GM18867 (cell line): Measurements from ENCODE around the gene DYNC2I2.
A peak's percentile ranks its signal among the peaks of the same experiment; 100 is the strongest.
"Not testable (repeated sequence)": the region's sequence is repeated elsewhere in the genome, so short reads cannot be mapped to it uniquely, and the experiment has no call there.

Source experiments
- ATAC-seq: cut with Tn5 transposase; IDR thresholded peaks from one replicate; pipeline ENCODE4 v1.9.1; 2021; ENCODE audit warnings: mild to moderate bottlenecking, moderate library complexity; ENCODE audit not compliant: unreplicated experiment

Gene DYNC2I2

DNA sequence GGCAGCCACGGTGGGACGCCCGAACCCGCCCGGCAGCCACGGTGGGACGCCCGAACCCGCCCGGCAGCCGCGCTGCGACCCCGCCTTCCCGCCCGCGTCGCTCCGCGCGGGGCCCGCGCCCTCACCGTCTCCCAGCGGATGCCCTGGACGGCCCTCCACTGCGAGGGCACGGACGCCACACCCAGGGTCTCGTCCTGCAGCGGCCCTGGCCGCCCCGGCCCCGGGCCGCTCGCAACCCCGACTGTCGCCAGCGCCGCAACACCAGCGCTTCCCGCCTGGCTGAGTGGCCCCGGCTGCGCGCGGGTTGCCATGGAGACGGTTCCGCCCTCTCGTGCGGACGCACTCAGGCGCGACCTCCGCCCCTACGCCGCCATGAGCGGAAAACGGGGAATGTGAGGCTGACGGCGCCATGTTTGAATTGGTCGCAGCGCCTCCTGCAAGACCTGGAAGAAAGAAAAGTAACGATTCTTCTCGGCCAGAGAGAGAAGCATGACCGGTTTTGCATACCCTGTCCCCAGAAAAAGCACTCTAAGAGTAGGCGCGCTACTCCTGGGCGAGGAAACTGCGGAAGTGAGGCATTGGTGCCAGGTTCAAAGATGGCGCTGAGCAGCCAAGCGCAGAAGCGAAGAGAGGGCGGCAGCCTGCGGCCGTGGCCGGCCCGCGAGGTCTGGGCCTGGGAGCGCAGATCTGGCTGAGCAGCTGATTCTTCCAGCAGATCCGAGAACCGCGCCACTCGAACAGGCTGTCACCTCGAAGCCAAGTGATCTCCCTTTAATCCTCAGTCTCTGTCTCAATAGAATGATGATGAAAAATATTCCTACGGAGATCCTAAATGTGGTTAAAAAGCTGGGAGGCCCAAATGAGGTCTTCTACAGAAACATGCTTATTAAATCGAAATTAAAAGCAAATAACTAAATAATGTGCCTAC lies at the start of gene DYNC2I2:
TSS of gene DYNC2I2 (minus strand) at position 432 of the 928 bp plus-strand sequence. CDS start at position 311, 121 bp downstream.
- ATAC-seq: peak; percentile 72

DNA sequence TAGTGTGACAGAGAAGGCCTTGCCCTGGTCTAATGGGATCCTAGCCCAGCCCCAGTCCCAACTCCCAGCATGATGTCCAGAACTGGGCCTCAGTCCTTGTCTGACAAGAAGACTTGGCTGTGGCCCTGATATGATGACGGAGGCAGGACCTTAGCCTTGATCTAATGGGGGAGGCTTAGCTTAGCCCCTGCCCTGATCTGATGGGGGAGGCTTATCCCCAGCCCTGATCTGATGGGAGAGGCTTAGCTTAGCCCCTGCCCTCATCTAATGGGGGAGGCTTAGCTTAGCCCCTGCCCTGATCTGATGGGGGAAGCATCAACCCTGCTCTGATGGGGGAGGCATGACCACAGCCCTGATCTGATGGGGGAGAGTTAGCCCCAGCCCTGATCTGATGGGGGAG lies 49.4 kb upstream of the DYNC2I2 start:
- no peak for ATAC-seq

DNA sequence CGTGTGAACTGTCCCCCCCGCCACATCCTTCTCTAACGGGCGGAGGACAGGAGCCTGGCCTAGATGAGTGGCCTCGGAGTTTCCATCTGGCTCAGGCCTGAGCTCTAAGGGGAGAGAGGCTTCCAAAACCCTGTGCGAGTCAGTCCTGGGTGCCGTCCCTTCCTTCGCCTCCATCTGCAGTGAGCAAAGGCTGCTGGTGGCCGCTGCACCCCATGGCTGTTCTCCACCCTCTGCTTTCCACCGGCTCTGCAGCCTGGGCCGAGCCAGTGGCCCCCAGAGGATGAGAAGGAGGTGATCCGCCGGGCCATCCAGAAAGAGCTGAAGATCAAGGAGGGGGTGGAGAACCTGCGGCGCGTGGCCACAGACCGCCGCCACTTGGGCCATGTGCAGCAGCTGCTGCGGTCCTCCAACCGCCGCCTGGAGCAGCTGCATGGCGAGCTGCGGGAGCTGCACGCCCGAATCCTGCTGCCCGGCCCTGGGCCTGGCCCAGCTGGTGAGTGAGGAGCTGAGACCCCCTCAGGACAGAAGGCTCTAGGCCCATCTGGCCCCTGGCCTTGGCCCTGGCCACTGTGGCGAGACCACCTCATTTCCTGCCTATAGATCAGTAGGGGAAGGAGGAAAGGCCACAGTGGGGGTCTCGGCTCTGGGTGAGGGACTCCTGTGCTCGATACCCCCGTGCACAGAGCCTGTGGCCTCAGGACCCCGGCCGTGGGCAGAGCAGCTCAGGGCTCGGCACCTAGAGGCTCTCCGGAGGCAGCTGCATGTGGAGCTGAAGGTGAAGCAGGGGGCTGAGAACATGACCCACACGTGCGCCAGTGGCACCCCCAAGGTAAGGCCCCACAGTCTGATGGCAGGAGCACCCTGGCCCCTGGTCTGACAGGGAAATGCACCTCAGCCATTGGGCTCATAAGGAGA lies 48.7 kb upstream of the DYNC2I2 start:
- no peak for ATAC-seq

DNA sequence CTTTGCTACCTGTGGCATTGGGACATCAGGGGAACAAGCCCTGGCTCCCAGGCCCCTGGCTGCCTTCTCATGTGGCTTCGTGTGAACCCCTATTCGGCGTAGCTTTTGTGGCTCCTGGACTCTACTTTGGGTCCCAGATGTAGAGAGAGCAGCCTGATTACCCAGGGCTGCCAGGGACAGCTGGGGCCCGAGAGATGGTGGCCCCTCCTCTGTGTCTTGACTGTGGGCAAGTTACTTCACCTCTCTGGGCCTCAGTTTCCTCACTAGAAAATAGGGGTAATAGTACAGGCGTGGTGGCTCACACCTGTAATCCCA lies 47.7 kb upstream of the DYNC2I2 start:
- ATAC-seq: no peak

DNA sequence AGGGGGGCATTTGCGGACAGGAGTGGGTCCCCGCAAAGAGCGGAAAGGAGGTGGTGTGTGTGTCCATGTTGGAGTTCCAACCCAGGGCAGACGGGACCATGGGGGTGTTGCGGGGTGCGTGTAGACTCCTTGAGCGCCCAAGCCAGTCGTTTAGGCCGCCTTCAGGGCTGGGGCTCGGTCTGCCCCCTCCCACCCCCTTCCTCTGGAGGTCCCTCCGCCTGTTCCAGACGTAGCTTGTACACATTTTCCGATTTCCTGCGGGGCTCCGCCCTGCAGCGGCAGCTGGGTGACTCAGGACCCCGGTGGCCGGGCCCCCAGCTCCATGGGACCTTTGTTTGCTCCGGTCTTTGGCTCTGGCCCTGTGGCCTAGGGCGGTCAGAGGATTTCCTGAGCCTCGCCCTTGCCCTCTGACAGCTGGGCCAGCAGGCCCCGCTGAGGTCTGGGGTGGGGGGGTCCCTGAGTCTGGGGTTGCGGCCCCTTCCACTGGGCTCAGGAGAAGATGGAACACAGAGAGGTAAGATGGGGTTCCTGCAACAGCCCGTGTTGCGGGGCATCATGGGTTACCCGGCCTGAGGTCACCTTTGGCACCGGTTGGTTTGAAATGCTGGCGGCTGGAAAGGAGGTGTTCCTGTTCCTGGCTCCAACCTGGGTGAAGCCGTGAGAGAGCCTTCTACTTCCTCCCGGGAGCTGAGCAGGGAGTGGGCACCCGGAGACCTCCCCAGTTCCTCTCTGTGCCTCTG lies 47.1 kb upstream of the DYNC2I2 start:
- no peak for ATAC-seq

- ATAC-seq: peak; percentile 27
Observed at GRCh38 chr9:128702949-128703615, 46.4 kb upstream of the DYNC2I2 start.

- peak; percentile 73 for ATAC-seq
Observed at GRCh38 chr9:128702445-128702948, 45.9 kb upstream of the DYNC2I2 start, which contains the start of gene PKN3. TSS of gene PKN3 (plus strand) at chr9:128702503. CDS start at chr9:128702916, 413 bp downstream.

GRCh38 chr9:128701227-128701854 lies 44.7 kb upstream of the DYNC2I2 start:
- no peak for ATAC-seq

DNA sequence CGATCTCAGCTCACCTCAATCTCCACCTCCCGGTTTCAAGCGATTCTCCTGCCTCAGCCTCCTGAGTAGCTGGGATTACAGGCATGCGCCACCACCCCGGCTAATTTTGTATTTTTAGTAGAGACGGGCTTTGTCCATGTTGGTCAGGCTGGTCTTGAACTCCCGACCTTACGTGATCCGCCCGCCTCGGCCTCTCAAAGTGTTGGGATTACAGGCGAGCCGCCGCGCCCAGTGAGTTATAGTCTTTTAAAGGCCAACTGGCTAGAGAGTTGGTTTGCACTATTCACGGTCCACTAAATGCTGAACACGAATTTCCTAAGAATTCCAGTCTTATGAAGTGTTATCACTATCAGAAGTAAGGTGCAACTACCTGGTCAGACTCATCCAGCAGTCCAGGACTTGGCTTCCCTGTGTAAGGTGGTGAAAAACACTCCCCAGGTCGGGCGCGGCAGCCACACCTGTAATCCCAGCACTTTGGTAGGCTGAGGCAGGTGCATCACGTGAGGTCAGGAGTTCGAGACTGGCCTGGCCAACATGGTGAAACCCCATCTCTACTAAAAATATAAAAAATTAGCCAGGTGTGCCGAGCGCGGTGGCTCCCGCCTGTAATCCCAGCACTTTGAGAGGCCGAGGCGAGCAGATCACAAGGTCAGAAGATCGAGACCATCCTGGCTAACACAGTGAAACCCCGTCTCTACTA lies 42.6 kb upstream of the DYNC2I2 start:
- ATAC-seq: not testable (repeated sequence)

GRCh38 chr9:128696923-128697707 lies 40.5 kb upstream of the DYNC2I2 start:
- ATAC-seq: no peak

DNA sequence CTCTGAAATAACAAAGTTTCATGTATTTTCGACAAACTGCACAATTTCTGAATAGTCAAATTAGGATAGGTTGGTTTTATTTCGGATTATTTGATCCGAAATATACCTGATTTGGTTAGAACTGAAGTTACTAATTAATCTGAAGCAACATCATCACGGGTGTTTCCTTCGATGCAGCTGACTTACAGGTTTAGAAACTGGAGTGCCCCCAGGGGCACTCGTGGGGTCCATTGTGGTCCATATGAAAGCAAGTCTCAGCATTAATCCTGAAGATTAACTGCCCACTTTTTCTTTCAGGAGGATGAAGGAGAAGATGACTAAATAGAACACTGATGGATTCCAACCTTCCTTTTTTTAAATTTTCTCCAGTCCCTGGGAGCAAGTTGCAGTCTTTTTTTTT lies 37.7 kb upstream of the DYNC2I2 start:
- no peak for ATAC-seq

DNA sequence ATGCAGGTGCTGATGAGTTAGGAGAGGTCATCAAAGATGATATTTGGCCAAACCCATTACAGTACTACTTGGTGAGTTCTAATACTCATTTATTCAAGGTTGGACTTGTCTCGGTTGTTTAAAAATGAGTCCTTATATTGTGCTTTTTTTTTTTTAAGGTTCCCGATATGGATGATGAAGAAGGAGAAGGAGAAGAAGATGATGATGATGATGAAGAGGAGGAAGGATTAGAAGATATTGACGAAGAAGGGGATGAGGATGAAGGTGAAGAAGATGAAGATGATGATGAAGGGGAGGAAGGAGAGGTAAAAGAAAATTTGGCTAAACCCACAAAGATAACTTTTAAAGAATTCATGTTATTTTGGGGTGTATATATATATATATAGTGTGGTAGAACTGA lies 37.1 kb upstream of the DYNC2I2 start:
- ATAC-seq: not testable (repeated sequence)

DNA sequence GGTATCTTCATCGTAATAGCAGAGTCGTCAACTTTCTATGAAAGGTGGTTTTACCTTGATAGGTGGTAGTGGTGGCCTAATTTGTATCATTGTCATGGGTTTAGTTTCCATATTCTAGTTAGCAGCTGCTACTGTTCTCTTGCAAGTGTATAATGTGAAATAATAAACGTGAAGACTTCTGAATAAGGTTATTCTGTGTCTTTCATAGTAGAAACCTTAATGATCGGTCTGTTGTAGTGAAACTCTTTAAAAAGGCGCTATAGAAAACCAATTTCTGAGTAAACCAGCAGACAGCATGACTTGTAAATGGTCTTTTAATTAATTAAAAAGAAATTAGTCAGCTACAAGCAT lies 34.0 kb upstream of the DYNC2I2 start:
- ATAC-seq: no peak

GRCh38 chr9:128689820-128690683 lies 33.4 kb upstream of the DYNC2I2 start:
- ATAC-seq: peak; percentile 5

GRCh38 chr9:128689293-128689774 lies 32.7 kb upstream of the DYNC2I2 start:
- peak; percentile 20 for ATAC-seq

GRCh38 chr9:128688501-128689292 lies 32.0 kb upstream of the DYNC2I2 start, which contains the start of gene SET:
TSS of gene SET (plus strand) at chr9:128689222. CDS start at chr9:128689583, 361 bp downstream.
- peak; percentile 69 for ATAC-seq
